ENCODE data around the gene IQCE.
"Not testable (repeated sequence)": the region's sequence is repeated elsewhere in the genome, so short reads cannot be mapped to it uniquely, and the experiment has no call there.

Gene IQCE

GRCh38 chr7:2521952-2522591 is 36.7 kb upstream of the IQCE start:
- DNase-seq = peak; percentile 70

DNA sequence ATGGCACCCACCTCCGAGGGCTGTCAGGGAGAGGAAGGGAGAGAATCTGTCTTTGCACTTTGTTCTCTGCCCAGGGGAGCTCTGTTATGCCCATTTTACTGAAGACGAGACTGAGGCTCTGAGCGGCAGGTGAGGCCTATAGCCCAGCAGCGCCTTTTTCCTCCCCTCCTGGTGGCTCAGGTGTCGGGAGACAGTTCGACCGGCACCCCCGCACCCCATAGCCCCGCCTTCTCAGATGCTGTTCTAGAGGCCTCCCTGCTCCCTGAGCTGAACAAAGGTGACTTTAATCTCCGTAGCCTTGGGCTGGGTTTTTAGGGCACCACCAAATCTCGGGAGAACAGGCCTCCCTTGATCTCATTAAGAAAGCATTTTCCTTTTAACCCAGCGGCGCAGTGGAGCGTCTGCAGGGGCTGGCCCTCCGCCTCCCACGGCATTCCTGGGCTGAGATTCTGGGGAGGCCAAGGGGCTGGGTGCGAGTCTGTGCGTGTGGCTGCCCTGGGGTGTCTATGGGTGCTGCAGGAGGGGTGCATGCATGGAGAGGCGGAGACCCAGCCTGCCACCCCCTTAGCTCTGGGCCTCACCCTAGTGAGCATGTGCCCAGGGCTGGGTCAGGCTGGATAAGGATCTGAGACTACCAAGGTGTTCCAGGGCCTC is 35.9 kb upstream of the IQCE start:
- DNase-seq = no peak

DNA sequence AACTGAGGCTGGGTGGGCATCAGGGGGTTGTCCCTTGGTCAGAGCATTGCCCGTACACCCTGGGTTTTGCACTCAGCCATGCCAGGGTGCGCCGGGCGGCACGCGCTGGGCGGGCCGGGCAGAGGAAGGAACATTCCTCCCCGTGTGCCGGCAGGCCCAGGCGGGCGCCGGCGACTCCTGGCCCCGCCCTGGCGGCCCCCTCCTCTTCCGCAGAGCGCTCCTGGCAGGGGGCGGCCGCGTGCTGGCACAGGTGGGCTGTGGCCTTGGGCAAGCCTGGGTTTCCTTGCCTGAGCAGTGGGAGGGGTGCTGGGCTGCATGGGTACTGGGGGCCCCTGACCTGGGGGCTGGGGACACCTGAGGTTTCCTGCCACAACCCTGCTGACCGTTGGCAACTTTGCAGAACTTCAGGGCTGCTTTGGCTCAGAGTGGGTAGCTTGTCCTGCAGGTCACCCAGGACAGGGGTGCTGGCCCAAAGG is 35.3 kb upstream of the IQCE start:
- no peak for DNase-seq

DNA sequence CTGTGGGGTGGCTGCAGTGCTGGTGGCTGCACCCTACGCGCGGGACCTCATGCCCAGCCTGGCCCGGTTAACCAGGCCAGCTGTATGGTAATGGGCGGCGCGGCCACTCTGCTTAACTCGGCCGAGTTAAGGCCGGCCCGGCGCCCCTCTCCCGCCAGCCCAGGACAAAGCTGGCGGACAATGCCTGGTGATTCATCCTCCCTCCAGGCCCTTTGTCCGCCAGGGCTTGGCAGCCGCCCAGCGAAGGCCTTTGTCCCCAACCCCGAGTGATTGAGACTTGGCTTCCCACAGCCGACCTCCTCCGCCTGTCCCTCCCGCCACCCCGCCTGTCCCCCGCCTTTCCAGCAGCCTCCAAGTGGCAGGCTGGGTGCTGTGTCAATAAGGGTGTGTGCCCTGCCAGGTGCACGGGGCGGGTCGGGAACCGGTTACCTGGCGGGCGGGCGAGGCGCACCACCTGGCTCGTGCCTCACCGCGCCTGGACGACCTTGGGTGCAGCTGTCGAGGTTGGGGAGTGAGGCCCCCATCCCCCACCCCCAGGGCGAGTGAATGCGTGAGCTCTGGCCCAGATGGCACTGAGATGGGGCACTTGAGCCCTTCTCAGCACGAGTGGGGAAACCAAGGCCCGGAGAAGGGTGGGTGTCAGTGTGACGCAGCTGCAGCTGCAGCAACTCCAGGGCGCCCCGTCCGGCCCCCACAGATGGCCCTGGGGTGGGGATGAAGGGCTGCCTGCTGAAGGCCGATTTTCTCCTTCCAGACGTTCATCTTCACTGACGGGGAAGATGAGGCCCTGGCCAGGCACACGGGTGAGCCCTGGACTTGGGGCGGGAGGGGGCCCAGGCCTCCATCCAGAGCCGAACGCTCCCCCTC is 34.6 kb upstream of the IQCE start:
- no peak for DNase-seq

GRCh38 chr7:2524808-2525657 is 33.7 kb upstream of the IQCE start:
- DNase-seq = no peak

- no peak for DNase-seq
Measured at GRCh38 chr7:2525658-2526630, 32.8 kb upstream of the IQCE start.

DNA sequence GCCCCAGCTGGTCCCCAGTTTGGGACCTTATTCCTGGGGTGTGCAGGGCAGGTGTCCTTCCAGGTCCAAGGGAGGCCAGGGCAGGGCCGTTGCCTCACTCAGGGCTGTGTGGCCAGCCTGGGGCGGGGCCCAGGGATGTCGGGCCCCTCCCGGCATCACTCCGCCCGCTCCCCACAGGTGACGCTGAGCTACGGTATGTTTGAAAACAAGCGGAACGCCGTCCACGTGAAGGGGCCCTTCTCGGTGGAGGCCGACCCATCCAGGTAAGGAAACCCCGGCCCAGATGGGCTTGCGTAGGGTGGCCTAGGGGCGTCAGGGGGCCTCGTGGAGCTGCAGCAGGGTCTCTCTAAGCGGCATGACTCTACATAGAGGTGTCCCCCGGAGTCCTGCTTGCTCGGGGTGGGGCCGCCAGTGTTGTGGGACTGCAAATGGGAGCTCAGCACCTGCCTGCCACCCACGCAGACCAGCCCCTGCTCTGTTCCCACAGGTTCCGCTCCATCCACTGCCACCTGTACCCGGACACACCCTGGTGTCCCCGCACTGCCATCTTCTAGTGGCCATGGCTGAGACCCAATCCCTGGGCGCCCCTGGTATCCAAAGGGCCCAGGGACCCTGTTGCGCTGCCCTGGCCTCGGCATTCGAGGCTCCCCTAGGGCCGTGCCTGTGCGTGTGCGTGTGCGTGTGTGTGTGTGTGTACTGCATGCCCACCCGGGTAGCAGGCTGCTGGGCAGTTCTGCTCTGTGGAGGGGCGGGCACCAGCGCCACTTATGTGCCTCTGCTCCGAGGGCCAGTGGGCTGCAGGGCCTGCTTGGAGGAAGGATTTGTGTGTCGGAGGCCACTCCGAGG is 31.9 kb upstream of the IQCE start:
- DNase-seq = no peak

GRCh38 chr7:2527505-2528467 is 31.0 kb upstream of the IQCE start:
- DNase-seq = peak; percentile 79

GRCh38 chr7:2528481-2529095 is 30.2 kb upstream of the IQCE start:
- no peak for DNase-seq

- DNase-seq = peak; percentile 67
Measured at GRCh38 chr7:2529161-2530070, 29.4 kb upstream of the IQCE start.

GRCh38 chr7:2530071-2530987 is 28.4 kb upstream of the IQCE start:
- peak; percentile 72 for DNase-seq

DNA sequence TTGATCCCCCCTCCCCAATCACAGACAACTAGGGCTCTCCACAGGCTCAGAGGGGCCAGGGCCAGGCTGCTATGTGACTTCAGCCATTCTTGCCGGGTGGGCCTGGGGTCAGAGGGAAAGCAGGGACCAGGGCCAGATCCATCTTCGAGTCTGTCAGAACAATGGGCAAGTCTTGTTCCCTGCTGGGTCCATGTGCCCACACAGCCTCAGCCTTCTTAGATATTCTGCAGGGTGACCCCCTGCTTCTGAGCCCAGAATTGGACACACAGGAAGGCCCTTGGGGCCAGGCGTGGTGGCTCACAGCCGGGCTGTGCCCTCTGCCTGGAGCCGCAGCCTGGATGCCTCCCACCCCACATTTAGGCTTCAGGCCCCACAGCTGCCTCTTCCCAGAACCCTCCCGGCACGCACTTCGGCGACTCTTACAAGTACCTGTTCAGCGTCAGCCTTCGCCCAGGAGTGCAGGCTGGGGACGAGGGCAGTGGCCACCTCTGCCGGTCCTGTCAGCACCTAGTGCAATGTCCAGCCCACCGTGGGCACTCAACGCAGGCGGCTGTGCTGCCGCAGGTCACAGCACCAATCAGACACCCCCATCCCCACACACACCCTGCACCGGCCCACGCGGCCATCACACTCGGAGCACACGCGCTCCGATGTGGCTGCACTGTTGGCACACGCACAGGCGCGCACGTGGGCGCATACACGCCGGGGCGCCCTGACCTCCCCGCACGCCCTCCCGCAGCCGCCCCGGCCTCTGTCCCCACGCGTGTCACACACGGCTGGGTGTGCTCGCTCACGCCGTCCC is 27.6 kb upstream of the IQCE start:
- DNase-seq = not testable (repeated sequence)

DNA sequence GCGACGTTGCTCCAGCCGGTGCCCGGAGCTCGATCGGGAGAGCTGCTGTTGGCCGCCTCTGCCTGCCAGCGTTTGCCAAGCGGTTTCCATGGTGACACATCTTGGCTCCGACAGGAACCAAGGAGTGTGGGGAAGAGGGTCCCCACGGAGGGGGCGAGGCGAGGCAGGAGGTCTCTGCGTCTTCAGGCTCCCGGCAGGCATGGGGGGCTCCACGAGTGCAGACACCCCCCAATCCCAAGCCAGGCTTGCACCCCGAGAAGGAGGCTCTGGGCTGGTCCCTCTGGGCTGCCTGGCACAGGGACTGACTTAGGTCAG is 27.0 kb upstream of the IQCE start:
- not testable (repeated sequence) for DNase-seq

GRCh38 chr7:2532199-2532772 is 26.5 kb upstream of the IQCE start:
- DNase-seq = not testable (repeated sequence)

DNA sequence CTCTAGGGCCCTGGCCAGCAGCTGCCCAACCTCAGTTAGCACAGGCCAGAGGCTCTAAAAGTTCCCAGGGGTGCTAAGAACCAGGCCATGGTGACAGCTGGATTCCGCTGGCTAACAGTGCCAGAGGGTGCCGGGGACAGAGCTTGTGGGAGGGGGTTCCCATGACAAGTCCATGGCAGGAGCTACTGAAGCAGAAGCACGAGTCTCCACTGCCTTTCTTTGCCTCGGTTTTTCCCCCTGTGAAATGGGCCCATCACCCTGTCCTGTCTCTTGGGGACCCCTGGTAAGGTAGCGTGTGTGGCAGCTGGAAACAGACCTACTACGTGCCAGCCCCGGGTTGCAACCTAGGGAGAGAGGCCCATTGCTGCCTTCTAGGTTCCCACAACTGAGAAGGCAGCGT is 26.0 kb upstream of the IQCE start:
- not testable (repeated sequence) for DNase-seq

All from hematopoietic multipotent progenitor cell treated with erythropoietin and hydrocortisone succinate and interleukin-3 and kit ligand, for 6 days (in vitro differentiated cells).